ENCODE data around the gene C6orf120. TPM values are rescaled to one million over a fixed set of nuclear protein-coding genes. Genes with fewer than 3 reads are reported as not detected.

C6orf120 gene
- total RNA-seq, 1 experiment from 2014 or later: 12.5 TPM

DNA sequence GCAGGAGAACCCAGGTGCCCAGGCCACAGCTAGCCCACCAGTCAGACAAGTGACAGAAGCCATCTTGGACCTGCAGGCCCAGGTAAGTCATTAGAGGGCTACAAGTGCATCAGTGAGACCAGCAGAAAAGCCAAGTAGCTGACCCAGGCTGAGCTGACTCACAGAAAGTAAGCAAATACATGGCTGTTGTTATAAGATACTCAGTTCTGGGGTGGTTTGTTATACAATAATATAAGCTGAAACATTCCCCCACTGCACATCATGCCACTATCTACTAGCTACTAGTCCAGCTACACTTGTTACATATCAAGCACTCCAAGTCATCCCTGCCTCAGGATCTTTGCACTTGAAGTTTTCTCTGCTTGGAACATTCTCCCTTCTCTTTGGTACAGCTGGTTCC lies 39.4 kb downstream of the C6orf120 start:
- intact Hi-C loops (cut with micrococcal nuclease; ENCODE audit: unreplicated experiment): no loop called here
- Histone ChIP-seq H3F3A (ENCODE audit: insufficient read depth, low read depth) (no peaks in the 10 kb centered on the region), H4K20me1 (ENCODE audit: insufficient read depth) (0 out of 2 replicates have a peak, but pooled peaks cover under 1% of the 10 kb centered on the region), H3K4me2 (no peak overlapping the region), H3K9me3 (ENCODE audit: insufficient read depth, low read depth) (no peaks in the 10 kb centered on the region), H3K79me2 (ENCODE audit: low read depth) (no peaks in the 10 kb centered on the region), H3K4me1 (replicated peaks; ENCODE audit: insufficient read depth) (no peaks in the 10 kb centered on the region), H3K27me3 (ENCODE audit: insufficient read depth, low read depth) (no peaks in the 10 kb centered on the region), H3K27ac (no peak overlapping the region), H3K9me2 (ENCODE audit: insufficient read depth) (no peaks in the 10 kb centered on the region), H2AFZ (no peak overlapping the region), H3K4me3 (no peak overlapping the region), H3K36me3 (ENCODE audit: low read depth) (no peaks in the 10 kb centered on the region)
- TF ChIP-seq, protein P1, sequence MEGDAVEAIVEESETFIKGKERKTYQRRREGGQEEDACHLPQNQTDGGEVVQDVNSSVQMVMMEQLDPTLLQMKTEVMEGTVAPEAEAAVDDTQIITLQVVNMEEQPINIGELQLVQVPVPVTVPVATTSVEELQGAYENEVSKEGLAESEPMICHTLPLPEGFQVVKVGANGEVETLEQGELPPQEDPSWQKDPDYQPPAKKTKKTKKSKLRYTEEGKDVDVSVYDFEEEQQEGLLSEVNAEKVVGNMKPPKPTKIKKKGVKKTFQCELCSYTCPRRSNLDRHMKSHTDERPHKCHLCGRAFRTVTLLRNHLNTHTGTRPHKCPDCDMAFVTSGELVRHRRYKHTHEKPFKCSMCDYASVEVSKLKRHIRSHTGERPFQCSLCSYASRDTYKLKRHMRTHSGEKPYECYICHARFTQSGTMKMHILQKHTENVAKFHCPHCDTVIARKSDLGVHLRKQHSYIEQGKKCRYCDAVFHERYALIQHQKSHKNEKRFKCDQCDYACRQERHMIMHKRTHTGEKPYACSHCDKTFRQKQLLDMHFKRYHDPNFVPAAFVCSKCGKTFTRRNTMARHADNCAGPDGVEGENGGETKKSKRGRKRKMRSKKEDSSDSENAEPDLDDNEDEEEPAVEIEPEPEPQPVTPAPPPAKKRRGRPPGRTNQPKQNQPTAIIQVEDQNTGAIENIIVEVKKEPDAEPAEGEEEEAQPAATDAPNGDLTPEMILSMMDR (conservative IDR thresholded peaks at IDR 0.05): no peak
- TF ChIP-seq EZH2 (IDR thresholded peaks at IDR 0.05; ENCODE audit: low read depth): no peak
- no peak for DNase-seq
- POLR2A ChIA-PET (ENCODE audit: unreplicated experiment): no interaction called here
- BruUV-seq (replicated peaks): no TSS peak
- CTCF ChIA-PET: no interaction called here

DNA sequence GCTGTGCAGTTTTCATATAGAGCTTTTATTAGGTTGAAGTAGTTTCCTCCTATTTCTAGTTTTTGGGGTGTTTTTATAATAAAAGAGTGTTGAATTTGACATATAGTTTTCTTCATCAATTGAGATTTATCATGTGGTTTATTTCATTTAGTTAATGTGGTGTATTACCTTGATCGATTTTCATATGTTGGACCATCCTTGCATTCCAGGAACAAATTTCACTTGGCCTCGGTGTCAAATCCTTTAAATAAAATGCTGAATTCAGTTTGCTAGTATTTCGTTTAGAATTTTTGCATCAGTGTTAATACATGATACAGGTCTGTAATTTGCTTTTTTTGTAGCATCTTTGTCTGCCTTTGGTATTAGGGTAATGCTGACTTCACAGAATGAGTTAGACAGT lies 43.5 kb downstream of the C6orf120 start:
- Histone ChIP-seq H2AFZ (no peak overlapping the region), H3F3A (ENCODE audit: insufficient read depth, low read depth) (no peaks in the 10 kb centered on the region), H3K4me1 (replicated peaks; ENCODE audit: insufficient read depth) (peaks cover 5% of the 10 kb centered on the region), H3K4me3 (no peak overlapping the region), H3K36me3 (ENCODE audit: low read depth) (no peaks in the 10 kb centered on the region), H3K9me3 (ENCODE audit: insufficient read depth, low read depth) (no peaks in the 10 kb centered on the region), H3K27me3 (ENCODE audit: insufficient read depth, low read depth) (no peaks in the 10 kb centered on the region), H3K9me2 (ENCODE audit: insufficient read depth) (no peaks in the 10 kb centered on the region), H4K20me1 (ENCODE audit: insufficient read depth) (0 out of 2 replicates have a peak, but pooled peaks cover 3% of the 10 kb centered on the region), H3K4me2 (no peak overlapping the region), H3K79me2 (ENCODE audit: low read depth) (peaks cover 12% of the 10 kb centered on the region), H3K27ac (no peak overlapping the region)
- intact Hi-C loops (cut with micrococcal nuclease; ENCODE audit: unreplicated experiment): no loop called here
- TF ChIP-seq, protein P1 (conservative IDR thresholded peaks at IDR 0.05): no peak
- TF ChIP-seq EZH2 (IDR thresholded peaks at IDR 0.05; ENCODE audit: low read depth): no peak
- POLR2A ChIA-PET (ENCODE audit: unreplicated experiment): no interaction called here
- DNase-seq: no peak
- CTCF ChIA-PET: no interaction called here
- no TSS peak for BruUV-seq (replicated peaks)

DNA sequence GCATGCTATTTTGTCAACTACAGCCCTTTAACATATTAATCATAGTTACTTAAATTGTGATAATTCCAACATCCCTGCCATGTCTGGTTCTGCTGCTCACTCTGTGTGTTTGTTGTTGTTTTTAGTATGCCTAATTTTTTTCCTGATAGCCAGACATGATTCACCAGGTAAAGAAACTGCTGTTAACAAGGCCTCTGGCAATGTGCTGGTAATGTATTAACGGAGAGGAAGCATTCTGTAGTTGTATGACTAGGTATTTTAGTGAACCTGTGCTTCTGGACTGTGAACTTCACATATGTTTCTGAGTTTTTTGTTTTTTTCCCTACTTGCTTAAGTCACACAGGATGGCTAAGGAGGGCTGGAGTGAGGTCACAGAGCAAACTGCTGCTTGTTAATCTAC lies 44.6 kb downstream of the C6orf120 start:
- H3K27me3 ChIP-seq (ENCODE audit: insufficient read depth, low read depth): no peaks in the 10 kb centered on the region
- H3K79me2 ChIP-seq (ENCODE audit: low read depth): peaks cover 21% of the 10 kb centered on the region
- H4K20me1 ChIP-seq (ENCODE audit: insufficient read depth): 0 out of 2 replicates have a peak, but pooled peaks cover 3% of the 10 kb centered on the region
- no peak for DNase-seq
- POLR2A ChIA-PET (ENCODE audit: unreplicated experiment): no interaction called here
- no peaks in the 10 kb centered on the region for H3K36me3 ChIP-seq (ENCODE audit: low read depth)
- no peak overlapping the region for H3K4me2 ChIP-seq
- no peak overlapping the region for H2AFZ ChIP-seq
- no TSS peak for BruUV-seq (replicated peaks)
- no peak overlapping the region for H3K27ac ChIP-seq
- intact Hi-C loops (cut with micrococcal nuclease; ENCODE audit: unreplicated experiment): no loop called here
- peaks cover 8% of the 10 kb centered on the region for H3K4me1 ChIP-seq (replicated peaks; ENCODE audit: insufficient read depth)
- no peaks in the 10 kb centered on the region for H3K9me2 ChIP-seq (ENCODE audit: insufficient read depth)
- no peak for TF ChIP-seq EZH2 (IDR thresholded peaks at IDR 0.05; ENCODE audit: low read depth)
- TF ChIP-seq, protein P1 (conservative IDR thresholded peaks at IDR 0.05): no peak
- H3K4me3 ChIP-seq: no peak overlapping the region
- CTCF ChIA-PET: no interaction called here
- H3K9me3 ChIP-seq (ENCODE audit: insufficient read depth, low read depth): no peaks in the 10 kb centered on the region
- no peaks in the 10 kb centered on the region for H3F3A ChIP-seq (ENCODE audit: insufficient read depth, low read depth)

Measured in PC-9 (cell line).